Ascending aorta (tissue), 2 donors: ENCODE results near the gene USP44. TPM values are rescaled to one million over a fixed set of nuclear protein-coding genes. Genes with fewer than 3 reads are reported as not detected.

Experiments used
- DNase-seq, 2 donors: peaks; one replicate each; pipeline ENCODE4 v3.0.0-alpha.2; 2019; ENCODE audit warnings: low spot score in 2 of 2
- H3K27ac ChIP-seq, 2 donors: fragments of 200-600 bp; sonication (generic); one replicate each; pipeline ENCODE4 v1.5.1; 2016 to 2017; ENCODE audit warnings: mild to moderate bottlenecking in 1 of 2
- H3K27me3 ChIP-seq: fragments of 200-600 bp; sonication (generic); one replicate; pipeline ENCODE4 v1.5.1; 2017
- H3K36me3 ChIP-seq, 2 donors: fragments of 200-600 bp; sonication (generic); one replicate each; pipeline ENCODE4 v1.5.1; 2016
- H3K4me1 ChIP-seq, 2 donors: fragments of 200-600 bp; sonication (generic); one replicate each; pipeline ENCODE4 v1.5.1; 2016 to 2017; ENCODE audit warnings: mild to moderate bottlenecking in 1 of 2
- H3K4me3 ChIP-seq, 2 donors: fragments of 200-600 bp; sonication (generic); one replicate each; pipeline ENCODE4 v1.5.1; 2016 to 2017; ENCODE audit warnings: mild to moderate bottlenecking in 1 of 2
- H3K9me3 ChIP-seq, 2 donors: fragments of 200-600 bp; sonication (generic); one replicate each; pipeline ENCODE4 v1.5.1; 2016
- intact Hi-C: fragments of 100-400 bp; cut with DNase I; formaldehyde crosslinking; loops from one replicate; pipeline ENCODE4 v1.15.1; 2023
- total RNA-seq: library from RNA; depleted of rRNA; stranded (reverse); fragments of >200 nt; gene quantifications from one replicate; pipeline ENCODE4 v1.1.0, GENCODE V29; 2016
- TF ChIP-seq, protein P1 (sequence below), 3 experiments: fragments of 200-600 bp in 2 of 3; fragments of 450-650 bp in 1 of 3; sonication (generic) in 2 of 3; IDR thresholded peaks; one replicate each; pipeline ENCODE4 v1.5.1; 2016 to 2019; ENCODE audit warnings: antibody characterized with exemption in 3 of 3, mild to moderate bottlenecking in 1 of 3, moderate library complexity in 1 of 3

Gene USP44
- total RNA-seq, 1 donor from 2014 or later = 5.7 TPM

DNA sequence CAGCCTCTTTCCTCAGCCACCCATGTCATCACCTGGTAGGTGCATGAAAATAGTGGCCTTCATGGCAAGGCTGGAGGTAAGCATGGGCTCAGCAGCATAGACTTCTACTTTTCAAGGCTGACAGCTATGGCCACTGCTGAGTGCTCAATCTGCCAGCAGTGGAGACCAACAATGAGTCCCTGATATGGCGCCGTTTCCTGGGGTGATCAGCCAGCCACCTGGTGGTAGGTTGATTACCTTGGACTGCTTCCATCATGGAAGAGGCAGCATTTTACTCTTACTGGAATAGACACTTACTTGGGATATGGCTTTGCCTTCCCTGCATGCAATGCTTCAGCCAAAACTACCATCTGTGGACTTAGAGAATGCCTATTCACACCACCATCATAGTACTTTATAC lies 39.5 kb upstream of the USP44 start:
- DNase-seq = no peak
- TF ChIP-seq, protein P1, sequence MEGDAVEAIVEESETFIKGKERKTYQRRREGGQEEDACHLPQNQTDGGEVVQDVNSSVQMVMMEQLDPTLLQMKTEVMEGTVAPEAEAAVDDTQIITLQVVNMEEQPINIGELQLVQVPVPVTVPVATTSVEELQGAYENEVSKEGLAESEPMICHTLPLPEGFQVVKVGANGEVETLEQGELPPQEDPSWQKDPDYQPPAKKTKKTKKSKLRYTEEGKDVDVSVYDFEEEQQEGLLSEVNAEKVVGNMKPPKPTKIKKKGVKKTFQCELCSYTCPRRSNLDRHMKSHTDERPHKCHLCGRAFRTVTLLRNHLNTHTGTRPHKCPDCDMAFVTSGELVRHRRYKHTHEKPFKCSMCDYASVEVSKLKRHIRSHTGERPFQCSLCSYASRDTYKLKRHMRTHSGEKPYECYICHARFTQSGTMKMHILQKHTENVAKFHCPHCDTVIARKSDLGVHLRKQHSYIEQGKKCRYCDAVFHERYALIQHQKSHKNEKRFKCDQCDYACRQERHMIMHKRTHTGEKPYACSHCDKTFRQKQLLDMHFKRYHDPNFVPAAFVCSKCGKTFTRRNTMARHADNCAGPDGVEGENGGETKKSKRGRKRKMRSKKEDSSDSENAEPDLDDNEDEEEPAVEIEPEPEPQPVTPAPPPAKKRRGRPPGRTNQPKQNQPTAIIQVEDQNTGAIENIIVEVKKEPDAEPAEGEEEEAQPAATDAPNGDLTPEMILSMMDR (IDR thresholded peaks at IDR 0.05) = no peak
- no peaks in the 10 kb centered on the region for H3K9me3 ChIP-seq
- H3K27ac ChIP-seq = no peak overlapping the region
- no peaks in the 10 kb centered on the region for H3K36me3 ChIP-seq
- intact Hi-C loops = no loop called here
- no peak overlapping the region for H3K4me3 ChIP-seq
- H3K4me1 ChIP-seq = no peaks in the 10 kb centered on the region
- no peaks in the 10 kb centered on the region for H3K27me3 ChIP-seq

DNA sequence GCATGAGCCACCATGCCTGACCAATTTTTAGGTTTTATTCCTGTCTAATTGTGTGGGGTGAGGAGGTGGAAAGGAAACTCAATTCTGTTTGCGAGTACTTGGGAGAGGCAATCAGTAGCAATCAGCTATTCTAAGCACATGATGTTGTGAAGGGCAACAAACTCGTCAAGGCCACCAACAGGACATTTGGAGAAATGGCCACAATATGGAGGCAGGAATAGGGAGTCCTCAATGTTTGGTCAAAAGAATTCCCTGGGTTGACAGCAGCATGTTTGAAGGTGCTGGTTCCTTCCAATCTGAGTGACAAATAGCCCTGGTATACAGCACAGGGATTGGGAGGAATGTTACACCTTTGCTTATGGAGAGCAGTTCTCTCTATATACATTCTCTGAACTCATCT lies 32.7 kb upstream of the USP44 start:
- intact Hi-C loops = no loop called here
- Histone ChIP-seq H3K27me3 (no peaks in the 10 kb centered on the region), H3K4me1 (no peaks in the 10 kb centered on the region), H3K4me3 (no peak overlapping the region), H3K27ac (no peak overlapping the region), H3K9me3 (no peaks in the 10 kb centered on the region), H3K36me3 (no peaks in the 10 kb centered on the region)
- no peak for DNase-seq
- TF ChIP-seq, protein P1 (IDR thresholded peaks at IDR 0.05) = no peak

GRCh38 chr12:95582230-95583058 lies 31.2 kb upstream of the USP44 start:
- no peaks in the 10 kb centered on the region for H3K27me3 ChIP-seq
- H3K9me3 ChIP-seq = no peaks in the 10 kb centered on the region
- H3K4me1 ChIP-seq = no peaks in the 10 kb centered on the region
- TF ChIP-seq, protein P1 (IDR thresholded peaks at IDR 0.05) = peak in 2 of 3 experiments; percentile 58 to 73
- no peak overlapping the region for H3K4me3 ChIP-seq
- no peak overlapping the region for H3K27ac ChIP-seq
- DNase-seq = no peak
- intact Hi-C loops = loop anchor here (1.0 kb wide), 1 partner anchor 233 kb away; no protein-coding TSS in a partner anchor
- H3K36me3 ChIP-seq = no peaks in the 10 kb centered on the region

DNA sequence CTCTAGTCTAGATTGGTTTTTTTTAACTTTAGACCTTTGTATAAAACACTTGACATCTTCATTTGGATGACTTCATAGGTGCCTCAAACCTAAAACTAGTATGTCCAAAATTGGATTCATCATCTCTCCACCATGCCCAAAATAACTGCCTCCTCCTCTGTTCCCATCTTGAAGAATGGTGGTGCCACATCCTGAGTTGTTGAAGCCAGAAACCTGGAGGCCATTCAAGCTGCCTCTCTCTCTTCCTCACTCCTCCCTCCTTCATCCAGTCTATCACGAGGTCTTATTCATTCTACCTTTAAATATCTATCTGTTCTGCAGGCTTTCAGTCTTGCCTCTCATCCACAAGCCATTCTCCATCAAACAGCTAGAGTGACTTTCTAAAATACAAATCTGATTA lies 26.5 kb upstream of the USP44 start:
- no peaks in the 10 kb centered on the region for H3K27me3 ChIP-seq
- DNase-seq = no peak
- intact Hi-C loops = no loop called here
- H3K4me3 ChIP-seq = no peak overlapping the region
- TF ChIP-seq, protein P1 (IDR thresholded peaks at IDR 0.05) = no peak
- H3K27ac ChIP-seq = no peak overlapping the region
- no peaks in the 10 kb centered on the region for H3K4me1 ChIP-seq
- no peaks in the 10 kb centered on the region for H3K9me3 ChIP-seq
- H3K36me3 ChIP-seq = no peaks in the 10 kb centered on the region

- Histone ChIP-seq H3K27ac (no peak overlapping the region), H3K27me3 (no peaks in the 10 kb centered on the region), H3K36me3 (no peaks in the 10 kb centered on the region), H3K9me3 (no peaks in the 10 kb centered on the region), H3K4me3 (no peak overlapping the region), H3K4me1 (no peaks in the 10 kb centered on the region)
- intact Hi-C loops = no loop called here
- TF ChIP-seq, protein P1 (IDR thresholded peaks at IDR 0.05) = peak; percentile 22 to 70 (median 68)
- no peak for DNase-seq
Measured at GRCh38 chr12:95574799-95575452, 23.6 kb upstream of the USP44 start.
